ENCODE measurements around the gene SLC25A21. TPM values are rescaled to one million over a fixed set of nuclear protein-coding genes. Genes with fewer than 3 reads are reported as not detected.

Gene SLC25A21
- polyA plus RNA-seq, 4 donors = 0.22 to 1.4 (median 0.97) TPM

GRCh38 chr14:36746872-36747271 lies 425.5 kb downstream of the SLC25A21 start:
- no peak overlapping the region for H3K4me3 ChIP-seq (ENCODE audit: low read depth in 1 of 3, low read length in 3 of 3)
- no peaks in the 10 kb centered on the region for H3K27me3 ChIP-seq (ENCODE audit: control insufficient read depth in 3 of 3, insufficient read depth in 3 of 3, low read length in 3 of 3)
- H3K4me1 ChIP-seq (ENCODE audit: control insufficient read depth in 3 of 3, insufficient read depth in 2 of 3, low read depth in 1 of 3, low read length in 2 of 3) = no peaks in the 10 kb centered on the region
- no peaks in the 10 kb centered on the region for H3K36me3 ChIP-seq (ENCODE audit: control insufficient read depth in 3 of 3, insufficient read depth in 2 of 3, low read depth in 1 of 3, low read length in 3 of 3)
- no peak for DNase-seq
- H3K27ac ChIP-seq (ENCODE audit: low read depth in 1 of 3, low read length in 2 of 3) = no peak overlapping the region
- no peak for FAIRE-seq
- H3K9me3 ChIP-seq (ENCODE audit: control insufficient read depth in 2 of 2, insufficient read depth in 1 of 2, low read depth in 1 of 2, low read length in 1 of 2) = no peaks in the 10 kb centered on the region

DNA sequence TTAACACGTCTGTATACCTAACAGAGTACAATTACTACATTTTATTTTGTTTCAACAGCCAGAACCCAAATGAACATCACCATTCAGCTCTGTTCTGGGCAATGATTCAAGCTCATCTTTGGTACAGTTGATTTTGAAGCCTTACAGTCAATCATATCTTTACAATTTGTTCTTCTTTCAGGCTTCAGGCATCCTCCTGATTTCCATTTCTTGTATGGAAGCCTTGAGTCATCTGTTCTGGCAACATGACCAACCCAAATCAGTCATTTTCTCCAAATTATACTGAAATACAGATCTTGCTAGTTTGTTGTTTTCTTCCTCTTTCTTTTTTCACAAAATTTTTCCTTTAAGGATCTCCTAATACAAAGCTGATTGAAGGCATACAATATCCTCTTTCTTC lies 430.5 kb downstream of the SLC25A21 start:
- H3K4me3 ChIP-seq (ENCODE audit: low read depth in 1 of 3, low read length in 3 of 3) = no peak overlapping the region
- WGBS, 3 donors = 60 to 73% (median 61%) methylated on average over 1 of the region's 1 CpG
- no peaks in the 10 kb centered on the region for H3K4me1 ChIP-seq (ENCODE audit: control insufficient read depth in 3 of 3, insufficient read depth in 2 of 3, low read depth in 1 of 3, low read length in 2 of 3)
- no peaks in the 10 kb centered on the region for H3K27me3 ChIP-seq (ENCODE audit: control insufficient read depth in 3 of 3, insufficient read depth in 3 of 3, low read length in 3 of 3)
- no peaks in the 10 kb centered on the region for H3K36me3 ChIP-seq (ENCODE audit: control insufficient read depth in 3 of 3, insufficient read depth in 2 of 3, low read depth in 1 of 3, low read length in 3 of 3)
- no peak for DNase-seq
- no peak overlapping the region for H3K27ac ChIP-seq (ENCODE audit: low read depth in 1 of 3, low read length in 2 of 3)
- no peaks in the 10 kb centered on the region for H3K9me3 ChIP-seq (ENCODE audit: control insufficient read depth in 2 of 2, insufficient read depth in 1 of 2, low read depth in 1 of 2, low read length in 1 of 2)
- no peak for FAIRE-seq

GRCh38 chr14:36738269-36738668 lies 434.1 kb downstream of the SLC25A21 start:
- WGBS, 3 donors = 81 to 88% (median 83%) methylated on average over 7 of the region's 7 CpGs
- H3K27ac ChIP-seq (ENCODE audit: low read depth in 1 of 3, low read length in 2 of 3) = no peak overlapping the region
- H3K4me3 ChIP-seq (ENCODE audit: low read depth in 1 of 3, low read length in 3 of 3) = no peak overlapping the region

GRCh38 chr14:36726128-36726527 lies 446.3 kb downstream of the SLC25A21 start:
- DNase-seq = no peak
- WGBS, 3 donors = 85 to 95% (median 89%) methylated on average over 3 of the region's 3 CpGs
- H3K4me1 ChIP-seq (ENCODE audit: control insufficient read depth in 3 of 3, insufficient read depth in 2 of 3, low read depth in 1 of 3, low read length in 2 of 3) = no peaks in the 10 kb centered on the region
- H3K27ac ChIP-seq (ENCODE audit: low read depth in 1 of 3, low read length in 2 of 3) = no peak overlapping the region
- H3K9me3 ChIP-seq (ENCODE audit: control insufficient read depth in 2 of 2, insufficient read depth in 1 of 2, low read depth in 1 of 2, low read length in 1 of 2) = no peaks in the 10 kb centered on the region
- H3K36me3 ChIP-seq (ENCODE audit: control insufficient read depth in 3 of 3, insufficient read depth in 2 of 3, low read depth in 1 of 3, low read length in 3 of 3) = no peaks in the 10 kb centered on the region
- H3K27me3 ChIP-seq (ENCODE audit: control insufficient read depth in 3 of 3, insufficient read depth in 3 of 3, low read length in 3 of 3) = no peaks in the 10 kb centered on the region
- no peak for FAIRE-seq
- H3K4me3 ChIP-seq (ENCODE audit: low read depth in 1 of 3, low read length in 3 of 3) = no peak overlapping the region

More at GRCh38 chr14:36738269-36738668, 434.1 kb downstream of the SLC25A21 start:
- Histone ChIP-seq H3K4me1 (ENCODE audit: control insufficient read depth in 3 of 3, insufficient read depth in 2 of 3, low read depth in 1 of 3, low read length in 2 of 3) (no peaks in the 10 kb centered on the region), H3K27me3 (ENCODE audit: control insufficient read depth in 3 of 3, insufficient read depth in 3 of 3, low read length in 3 of 3) (no peaks in the 10 kb centered on the region), H3K9me3 (ENCODE audit: control insufficient read depth in 2 of 2, insufficient read depth in 1 of 2, low read depth in 1 of 2, low read length in 1 of 2) (no peaks in the 10 kb centered on the region), H3K36me3 (ENCODE audit: control insufficient read depth in 3 of 3, insufficient read depth in 2 of 3, low read depth in 1 of 3, low read length in 3 of 3) (no peaks in the 10 kb centered on the region)
- DNase-seq (no peak), FAIRE-seq (no peak)

DNA sequence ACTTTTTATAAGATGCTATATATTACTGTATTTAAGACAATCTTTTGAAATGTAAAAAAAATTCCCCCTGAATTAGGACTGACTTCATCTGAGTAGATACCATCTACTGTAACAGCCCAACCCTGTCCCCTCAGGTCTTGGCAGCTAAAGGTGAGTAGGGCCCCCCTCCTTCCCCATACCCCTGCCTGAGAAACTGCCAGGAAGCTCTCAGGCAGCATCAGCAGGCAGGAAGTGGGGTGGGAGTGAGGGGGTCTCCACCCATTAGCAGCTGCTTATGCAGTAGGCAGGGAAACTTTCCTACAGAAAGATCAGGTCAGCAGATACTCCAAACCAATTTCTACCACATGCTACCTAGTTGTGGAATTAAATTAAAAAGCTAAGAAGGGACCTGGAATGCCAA lies 448.2 kb downstream of the SLC25A21 start:
- Histone ChIP-seq H3K9me3 (ENCODE audit: control insufficient read depth in 2 of 2, insufficient read depth in 1 of 2, low read depth in 1 of 2, low read length in 1 of 2) (no peaks in the 10 kb centered on the region), H3K4me1 (ENCODE audit: control insufficient read depth in 3 of 3, insufficient read depth in 2 of 3, low read depth in 1 of 3, low read length in 2 of 3) (no peaks in the 10 kb centered on the region), H3K27me3 (ENCODE audit: control insufficient read depth in 3 of 3, insufficient read depth in 3 of 3, low read length in 3 of 3) (no peaks in the 10 kb centered on the region), H3K36me3 (ENCODE audit: control insufficient read depth in 3 of 3, insufficient read depth in 2 of 3, low read depth in 1 of 3, low read length in 3 of 3) (no peaks in the 10 kb centered on the region), H3K4me3 (ENCODE audit: low read depth in 1 of 3, low read length in 3 of 3) (no peak overlapping the region), H3K27ac (ENCODE audit: low read depth in 1 of 3, low read length in 2 of 3) (no peak overlapping the region)
- DNase-seq (no peak), FAIRE-seq (no peak)

DNA sequence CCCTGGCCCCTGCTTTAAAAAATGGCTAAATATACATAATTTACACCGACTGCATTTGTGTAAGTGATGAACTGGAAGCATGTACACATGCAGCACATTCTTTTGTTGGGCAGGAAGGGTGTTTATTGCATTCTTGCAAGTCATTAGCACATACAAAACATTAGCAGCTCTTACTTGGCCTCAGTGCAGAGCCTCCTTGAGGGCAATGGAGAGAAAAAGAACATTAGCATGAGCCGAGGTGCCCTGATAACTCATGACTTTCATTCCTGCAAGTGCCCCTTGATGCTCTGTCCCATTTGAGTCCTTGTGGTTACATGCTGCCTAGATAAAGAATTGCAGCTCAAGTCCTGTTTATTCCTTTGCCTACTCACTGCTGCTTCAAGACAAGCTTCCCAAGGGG lies 448.9 kb downstream of the SLC25A21 start:
- DNase-seq (no peak), FAIRE-seq (no peak)
- no peaks in the 10 kb centered on the region for H3K9me3 ChIP-seq (ENCODE audit: control insufficient read depth in 2 of 2, insufficient read depth in 1 of 2, low read depth in 1 of 2, low read length in 1 of 2)
- no peaks in the 10 kb centered on the region for H3K27me3 ChIP-seq (ENCODE audit: control insufficient read depth in 3 of 3, insufficient read depth in 3 of 3, low read length in 3 of 3)
- H3K4me1 ChIP-seq (ENCODE audit: control insufficient read depth in 3 of 3, insufficient read depth in 2 of 3, low read depth in 1 of 3, low read length in 2 of 3) = no peaks in the 10 kb centered on the region
- H3K4me3 ChIP-seq (ENCODE audit: low read depth in 1 of 3, low read length in 3 of 3) = no peak overlapping the region
- H3K36me3 ChIP-seq (ENCODE audit: control insufficient read depth in 3 of 3, insufficient read depth in 2 of 3, low read depth in 1 of 3, low read length in 3 of 3) = no peaks in the 10 kb centered on the region
- no peak overlapping the region for H3K27ac ChIP-seq (ENCODE audit: low read depth in 1 of 3, low read length in 2 of 3)
- WGBS, 3 donors = 56 to 72% (median 62%) methylated on average over 2 of the region's 2 CpGs

DNA sequence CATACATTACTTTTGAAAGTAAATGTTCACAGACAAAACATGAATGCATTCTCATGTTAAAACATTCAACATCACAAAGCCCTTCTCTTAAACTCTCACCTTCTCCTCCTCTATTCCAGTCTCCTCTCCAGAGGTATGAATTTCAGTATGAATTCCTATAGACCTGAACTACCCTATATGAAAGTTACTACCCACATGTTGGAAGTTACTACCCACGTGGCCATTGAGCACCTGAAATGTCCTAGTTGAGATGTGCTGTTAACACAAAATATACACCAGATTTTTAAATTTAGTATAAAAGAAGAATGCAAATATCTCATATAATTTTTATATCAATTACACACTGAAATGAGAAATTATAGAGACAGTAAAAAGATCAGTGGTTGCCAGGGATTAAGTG lies 450.5 kb downstream of the SLC25A21 start:
- DNase-seq = no peak
- Histone ChIP-seq H3K27ac (ENCODE audit: low read depth in 1 of 3, low read length in 2 of 3) (no peak overlapping the region), H3K27me3 (ENCODE audit: control insufficient read depth in 3 of 3, insufficient read depth in 3 of 3, low read length in 3 of 3) (no peaks in the 10 kb centered on the region), H3K9me3 (ENCODE audit: control insufficient read depth in 2 of 2, insufficient read depth in 1 of 2, low read depth in 1 of 2, low read length in 1 of 2) (no peaks in the 10 kb centered on the region), H3K4me3 (ENCODE audit: low read depth in 1 of 3, low read length in 3 of 3) (no peak overlapping the region), H3K4me1 (ENCODE audit: control insufficient read depth in 3 of 3, insufficient read depth in 2 of 3, low read depth in 1 of 3, low read length in 2 of 3) (no peaks in the 10 kb centered on the region), H3K36me3 (ENCODE audit: control insufficient read depth in 3 of 3, insufficient read depth in 2 of 3, low read depth in 1 of 3, low read length in 3 of 3) (no peaks in the 10 kb centered on the region)
- no peak for FAIRE-seq
- WGBS, 3 donors = 73 to 91% (median 82%) methylated on average over 1 of the region's 1 CpG

GRCh38 chr14:36720657-36721056 lies 451.7 kb downstream of the SLC25A21 start:
- WGBS, 3 donors = 52 to 67% (median 60%) methylated on average over 2 of the region's 2 CpGs
- no peaks in the 10 kb centered on the region for H3K4me1 ChIP-seq (ENCODE audit: control insufficient read depth in 3 of 3, insufficient read depth in 2 of 3, low read depth in 1 of 3, low read length in 2 of 3)
- DNase-seq (no peak), FAIRE-seq (no peak)
- no peaks in the 10 kb centered on the region for H3K27me3 ChIP-seq (ENCODE audit: control insufficient read depth in 3 of 3, insufficient read depth in 3 of 3, low read length in 3 of 3)
- no peaks in the 10 kb centered on the region for H3K9me3 ChIP-seq (ENCODE audit: control insufficient read depth in 2 of 2, insufficient read depth in 1 of 2, low read depth in 1 of 2, low read length in 1 of 2)
- H3K36me3 ChIP-seq (ENCODE audit: control insufficient read depth in 3 of 3, insufficient read depth in 2 of 3, low read depth in 1 of 3, low read length in 3 of 3) = no peaks in the 10 kb centered on the region
- no peak overlapping the region for H3K27ac ChIP-seq (ENCODE audit: low read depth in 1 of 3, low read length in 2 of 3)
- H3K4me3 ChIP-seq (ENCODE audit: low read depth in 1 of 3, low read length in 3 of 3) = no peak overlapping the region

- no peaks in the 10 kb centered on the region for H3K36me3 ChIP-seq (ENCODE audit: control insufficient read depth in 3 of 3, insufficient read depth in 2 of 3, low read depth in 1 of 3, low read length in 3 of 3)
- no peak overlapping the region for H3K27ac ChIP-seq (ENCODE audit: low read depth in 1 of 3, low read length in 2 of 3)
- no peaks in the 10 kb centered on the region for H3K4me1 ChIP-seq (ENCODE audit: control insufficient read depth in 3 of 3, insufficient read depth in 2 of 3, low read depth in 1 of 3, low read length in 2 of 3)
- 78 to 93% (median 89%) methylated on average over 7 of the region's 7 CpGs for WGBS, 3 donors
- H3K27me3 ChIP-seq (ENCODE audit: control insufficient read depth in 3 of 3, insufficient read depth in 3 of 3, low read length in 3 of 3) = no peaks in the 10 kb centered on the region
- DNase-seq = no peak
- H3K9me3 ChIP-seq (ENCODE audit: control insufficient read depth in 2 of 2, insufficient read depth in 1 of 2, low read depth in 1 of 2, low read length in 1 of 2) = no peaks in the 10 kb centered on the region
- H3K4me3 ChIP-seq (ENCODE audit: low read depth in 1 of 3, low read length in 3 of 3) = no peak overlapping the region
- no peak for FAIRE-seq
These were observed 452.6 kb downstream of the SLC25A21 start for GRCh38 chr14:36719823-36720222.

Measured in small intestine (tissue), 7 donors.